Type B pancreatic cell (in vitro differentiated cells): ENCODE data around the gene LHFPL3. TPM values are rescaled to one million over a fixed set of nuclear protein-coding genes. Genes with fewer than 3 reads are reported as not detected.

Source experiments
- DNase-seq: peaks from one replicate; pipeline ENCODE4 v3.0.0; 2021; ENCODE audit warnings: mixed read lengths; ENCODE audit not compliant: unreplicated experiment; ENCODE audit errors: extremely low spot score
- H3K27ac Mint-ChIP-seq: 2 replicates; pipeline ENCODE4 v1.8.0; 2021; ENCODE audit warnings: mild to moderate bottlenecking, mixed read lengths
- H3K27me3 Mint-ChIP-seq: 2 replicates; pipeline ENCODE4 v1.8.0; 2021; ENCODE audit warnings: mixed read lengths
- H3K36me3 Mint-ChIP-seq: 2 replicates; pipeline ENCODE4 v1.8.0; 2021; ENCODE audit warnings: mixed read lengths
- H3K4me1 Mint-ChIP-seq: one replicate; pipeline ENCODE4 v1.8.0; 2021; ENCODE audit warnings: mixed read lengths; ENCODE audit not compliant: unreplicated experiment
- H3K4me3 Mint-ChIP-seq: 2 replicates; pipeline ENCODE4 v1.8.0; 2021; ENCODE audit warnings: mild to moderate bottlenecking, mixed read lengths
- H3K9me3 Mint-ChIP-seq: 2 replicates; pipeline ENCODE4 v1.8.0; 2021; ENCODE audit warnings: mixed read lengths
- total RNA-seq: library from RNA; stranded (reverse); gene quantifications from 2 replicates; pipeline ENCODE4 v1.2.1, GENCODE V29; 2021; ENCODE audit warnings: low replicate concordance
- TF ChIP-seq, protein P1 (sequence below): fragments of 200-600 bp; sonication (generic); conservative IDR thresholded peaks from 2 replicates; pipeline ENCODE4 v1.5.0; 2021; ENCODE audit warnings: antibody characterized with exemption, mild to moderate bottlenecking

LHFPL3 gene
- total RNA-seq, 1 donor from 2014 or later, result 0.31 TPM

- TF ChIP-seq, protein P1, sequence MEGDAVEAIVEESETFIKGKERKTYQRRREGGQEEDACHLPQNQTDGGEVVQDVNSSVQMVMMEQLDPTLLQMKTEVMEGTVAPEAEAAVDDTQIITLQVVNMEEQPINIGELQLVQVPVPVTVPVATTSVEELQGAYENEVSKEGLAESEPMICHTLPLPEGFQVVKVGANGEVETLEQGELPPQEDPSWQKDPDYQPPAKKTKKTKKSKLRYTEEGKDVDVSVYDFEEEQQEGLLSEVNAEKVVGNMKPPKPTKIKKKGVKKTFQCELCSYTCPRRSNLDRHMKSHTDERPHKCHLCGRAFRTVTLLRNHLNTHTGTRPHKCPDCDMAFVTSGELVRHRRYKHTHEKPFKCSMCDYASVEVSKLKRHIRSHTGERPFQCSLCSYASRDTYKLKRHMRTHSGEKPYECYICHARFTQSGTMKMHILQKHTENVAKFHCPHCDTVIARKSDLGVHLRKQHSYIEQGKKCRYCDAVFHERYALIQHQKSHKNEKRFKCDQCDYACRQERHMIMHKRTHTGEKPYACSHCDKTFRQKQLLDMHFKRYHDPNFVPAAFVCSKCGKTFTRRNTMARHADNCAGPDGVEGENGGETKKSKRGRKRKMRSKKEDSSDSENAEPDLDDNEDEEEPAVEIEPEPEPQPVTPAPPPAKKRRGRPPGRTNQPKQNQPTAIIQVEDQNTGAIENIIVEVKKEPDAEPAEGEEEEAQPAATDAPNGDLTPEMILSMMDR, result no peak
- no peaks in the 10 kb centered on the region for H3K36me3 Mint-ChIP-seq
- peaks cover 11% of the 10 kb centered on the region for H3K27me3 Mint-ChIP-seq
- no peaks in the 10 kb centered on the region for H3K4me1 Mint-ChIP-seq
- no peak overlapping the region for H3K4me3 Mint-ChIP-seq
- H3K9me3 Mint-ChIP-seq, result no peaks in the 10 kb centered on the region
- no peak overlapping the region for H3K27ac Mint-ChIP-seq
- no peak for DNase-seq
Measured at GRCh38 chr7:104480529-104480928, 152.1 kb downstream of the LHFPL3 start.

DNA sequence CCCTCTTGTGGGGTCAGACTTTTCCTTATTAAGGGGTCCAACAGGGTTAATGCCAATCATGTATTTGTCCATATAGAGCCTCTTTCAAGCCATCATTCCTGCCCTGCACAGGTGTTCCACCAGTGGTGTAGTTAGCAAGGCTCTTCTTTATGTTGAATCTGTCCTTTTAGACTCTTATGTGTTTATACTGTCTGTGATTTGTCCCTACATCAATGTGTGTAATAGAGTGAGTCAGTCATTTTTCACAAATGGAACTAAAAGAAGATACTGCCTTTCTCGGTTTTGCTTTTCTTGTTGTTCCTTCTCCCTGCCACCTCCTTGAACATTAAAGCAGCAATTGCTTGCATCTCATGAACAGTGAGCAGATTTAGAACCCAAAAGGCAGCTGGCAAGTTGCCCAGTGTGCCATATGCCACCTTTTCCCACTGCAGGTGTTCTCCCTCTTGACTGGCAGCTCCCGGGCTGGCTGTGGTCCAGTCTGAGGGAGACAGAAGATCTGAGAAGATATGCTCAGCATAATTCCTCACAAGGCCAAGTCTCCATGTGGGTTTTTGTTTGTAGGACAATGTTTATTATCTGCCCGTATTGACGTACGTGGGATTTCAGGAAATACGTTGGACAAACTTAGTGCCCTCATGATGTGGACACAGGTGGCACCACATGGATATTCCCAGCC is 154.1 kb downstream of the LHFPL3 start:
- Mint-ChIP-seq H3K36me3 (no peaks in the 10 kb centered on the region), H3K4me1 (no peaks in the 10 kb centered on the region), H3K4me3 (no peak overlapping the region), H3K27ac (no peak overlapping the region), H3K27me3 (peaks cover 14% of the 10 kb centered on the region), H3K9me3 (no peaks in the 10 kb centered on the region)
- DNase-seq, result no peak
- TF ChIP-seq, protein P1, result no peak

DNA sequence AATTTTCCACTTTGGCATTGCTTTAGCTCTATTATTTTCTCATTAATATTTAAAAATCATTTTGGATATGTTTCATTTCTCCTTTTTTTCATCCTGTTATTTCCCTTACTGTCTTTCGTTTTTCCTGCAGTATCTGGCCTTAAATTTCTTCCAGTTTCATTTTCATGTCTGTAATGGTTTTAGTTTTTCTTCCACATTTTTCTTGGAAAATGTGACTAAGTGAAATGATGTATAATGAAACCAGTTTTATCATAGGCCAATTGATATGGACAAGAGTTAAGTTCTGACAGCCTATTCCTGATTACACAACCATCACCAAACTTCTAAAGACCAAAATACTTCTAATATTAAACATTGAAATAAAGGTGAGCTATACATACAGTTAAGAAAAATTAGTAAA is 158.5 kb downstream of the LHFPL3 start:
- Mint-ChIP-seq H3K36me3 (no peaks in the 10 kb centered on the region), H3K4me1 (no peaks in the 10 kb centered on the region), H3K27ac (no peak overlapping the region), H3K9me3 (no peaks in the 10 kb centered on the region), H3K27me3 (peaks cover 10% of the 10 kb centered on the region), H3K4me3 (no peak overlapping the region)
- no peak for DNase-seq
- TF ChIP-seq, protein P1, result no peak

DNA sequence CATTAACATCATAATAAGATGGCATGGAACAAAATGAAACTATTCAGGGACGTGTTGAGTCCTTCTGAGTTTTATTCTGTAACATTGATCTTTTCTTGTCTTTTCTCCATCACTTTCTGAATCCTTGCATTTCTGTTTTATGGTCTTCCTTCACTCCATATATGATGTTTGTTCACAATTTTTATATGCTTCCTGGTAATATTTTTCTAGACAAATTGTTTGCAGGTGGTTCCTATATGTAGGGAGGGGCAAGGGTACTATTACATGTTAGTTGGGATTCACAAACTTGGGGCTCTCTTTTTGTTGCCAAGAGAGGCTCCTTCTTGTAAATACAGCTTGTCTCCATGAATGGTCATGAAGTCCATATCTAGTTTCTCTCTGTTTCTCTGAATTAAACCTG is 159.2 kb downstream of the LHFPL3 start:
- Mint-ChIP-seq H3K9me3 (no peaks in the 10 kb centered on the region), H3K4me1 (no peaks in the 10 kb centered on the region), H3K27ac (no peak overlapping the region), H3K4me3 (no peak overlapping the region), H3K36me3 (no peaks in the 10 kb centered on the region), H3K27me3 (peaks cover 3% of the 10 kb centered on the region)
- no peak for DNase-seq
- TF ChIP-seq, protein P1, result no peak

- TF ChIP-seq, protein P1, result no peak
- no peaks in the 10 kb centered on the region for H3K4me1 Mint-ChIP-seq
- H3K9me3 Mint-ChIP-seq, result no peaks in the 10 kb centered on the region
- no peak for DNase-seq
- H3K27me3 Mint-ChIP-seq, result peaks cover 3% of the 10 kb centered on the region
- no peak overlapping the region for H3K4me3 Mint-ChIP-seq
- no peaks in the 10 kb centered on the region for H3K36me3 Mint-ChIP-seq
- H3K27ac Mint-ChIP-seq, result no peak overlapping the region
Measured at GRCh38 chr7:104497379-104497967, 169.1 kb downstream of the LHFPL3 start.
